Measurements from ENCODE around the gene EFCAB6. TPM values are rescaled to one million over a fixed set of nuclear protein-coding genes. Genes with fewer than 3 reads are reported as not detected.
A peak's percentile ranks its signal among the peaks of the same experiment; 100 is the strongest.

Gene EFCAB6
- total and polyA plus RNA-seq, 5 donors from 2014 or later = 0.18 to 0.77 (median 0.30) TPM; not detected in 2

DNA sequence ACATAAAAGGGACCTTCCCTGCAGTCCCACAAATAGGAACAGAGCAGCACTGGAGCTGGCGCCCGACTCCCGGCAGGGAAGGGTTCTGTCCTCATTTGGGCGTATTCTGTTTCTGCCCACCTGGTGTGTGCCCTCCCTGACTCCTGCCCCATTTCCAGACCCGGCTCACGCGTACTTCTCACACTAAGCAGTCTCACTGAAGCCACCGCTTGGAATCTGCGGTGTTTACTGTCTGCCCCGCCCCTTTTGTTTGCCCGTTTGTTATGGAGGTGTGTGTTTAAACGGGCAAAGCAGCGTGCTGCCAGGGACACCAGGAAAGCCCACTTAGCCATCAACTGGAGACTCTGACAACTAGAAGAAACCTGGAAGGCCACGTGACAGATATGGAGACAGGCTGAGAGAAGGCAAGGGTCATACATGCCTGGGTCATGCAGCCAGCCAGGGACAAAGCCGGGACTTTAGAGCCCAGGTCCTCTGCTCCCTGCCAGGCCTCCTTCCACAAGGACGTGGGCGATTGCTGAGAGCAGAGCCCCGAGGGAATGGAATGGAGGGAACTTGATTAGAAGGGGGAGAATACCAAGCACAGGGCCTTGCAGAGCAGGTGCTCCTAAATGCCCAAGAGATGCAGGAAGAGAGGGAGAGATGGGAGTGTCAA, 8.7 kb upstream of the EFCAB6 start:
- H3K27me3 Mint-ChIP-seq = no peaks in the 10 kb centered on the region

DNA sequence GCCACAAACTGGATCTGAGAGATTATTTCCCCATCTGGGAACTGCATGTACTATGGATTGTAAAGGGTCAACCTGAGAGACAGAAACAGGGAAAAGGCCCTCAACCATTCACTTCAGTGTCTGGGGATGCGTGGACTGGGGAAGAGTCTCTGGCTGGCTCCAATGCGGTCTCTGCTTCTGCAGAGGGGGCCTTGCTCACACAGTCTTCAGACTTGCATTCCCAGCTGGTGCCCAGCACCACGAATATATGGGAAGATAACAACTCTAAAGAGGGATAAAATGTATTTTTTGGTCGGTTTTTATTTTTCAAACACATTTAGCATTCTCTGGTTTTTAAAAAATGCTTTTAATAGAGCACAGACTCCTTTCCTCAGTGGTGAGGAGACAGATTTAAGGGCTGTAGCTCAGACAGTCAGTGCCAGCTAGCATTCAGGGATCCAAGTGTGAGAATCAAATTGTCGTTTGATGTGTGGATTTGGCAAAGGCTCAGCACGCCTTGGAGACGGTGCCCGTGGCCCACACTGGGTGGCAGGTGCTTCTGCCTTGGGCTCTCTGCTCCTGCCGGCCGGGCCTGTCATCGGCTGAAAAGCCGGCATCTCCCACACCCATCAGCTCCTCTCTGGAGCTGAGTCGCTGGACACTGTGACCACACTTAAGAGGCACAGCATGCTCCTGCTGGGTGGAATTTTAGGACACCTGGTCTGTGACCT, 8.0 kb upstream of the EFCAB6 start:
- no peak overlapping the region for H3K27ac ChIP-seq (ENCODE audit: insufficient read depth, low read length, poor library complexity, severe bottlenecking)
- H3K9me3 ChIP-seq (ENCODE audit: control insufficient read depth in 2 of 2, low read length in 2 of 2) = no peaks in the 10 kb centered on the region
- Mint-ChIP-seq H3K9me3 (no peaks in the 10 kb centered on the region), H3K27ac (no peak overlapping the region), H3K27me3 (no peaks in the 10 kb centered on the region), H3K4me1 (peaks cover 0 to 2% (median 0%) of the 10 kb centered on the region in 4 donors), H3K4me3 (no peak overlapping the region), H3K36me3 (peaks cover 4% of the 10 kb centered on the region)
- H3K36me3 ChIP-seq (ENCODE audit: control insufficient read depth, insufficient read depth, low read length) = no peaks in the 10 kb centered on the region
- ATAC-seq (ENCODE audit: low read depth in 2 of 2) (no peak), DNase-seq (no peak)
- H3K4me3 ChIP-seq (ENCODE audit: low read depth, low read length) = no peak overlapping the region
- H3K27me3 ChIP-seq (ENCODE audit: control insufficient read depth, insufficient read depth, low read length) = no peaks in the 10 kb centered on the region
- H3K4me1 ChIP-seq (ENCODE audit: control insufficient read depth, insufficient read depth, low read length, poor library complexity, severe bottlenecking) = no peaks in the 10 kb centered on the region

More for the DNA sequence above, 8.7 kb upstream of the EFCAB6 start:
- H3K9me3 Mint-ChIP-seq = no peaks in the 10 kb centered on the region
- Histone ChIP-seq H3K27ac (ENCODE audit: insufficient read depth, low read length, poor library complexity, severe bottlenecking) (no peak overlapping the region), H3K4me1 (ENCODE audit: control insufficient read depth, insufficient read depth, low read length, poor library complexity, severe bottlenecking) (no peaks in the 10 kb centered on the region), H3K4me3 (ENCODE audit: low read depth, low read length) (no peak overlapping the region), H3K27me3 (ENCODE audit: control insufficient read depth, insufficient read depth, low read length) (no peaks in the 10 kb centered on the region), H3K9me3 (ENCODE audit: control insufficient read depth in 2 of 2, low read length in 2 of 2) (no peaks in the 10 kb centered on the region), H3K36me3 (ENCODE audit: control insufficient read depth, insufficient read depth, low read length) (no peaks in the 10 kb centered on the region)
- ATAC-seq (ENCODE audit: low read depth in 2 of 2) (no peak), DNase-seq (no peak)
- no peak overlapping the region for H3K4me3 Mint-ChIP-seq
- H3K36me3 Mint-ChIP-seq = no peaks in the 10 kb centered on the region
- H3K27ac Mint-ChIP-seq = no peak overlapping the region
- no peaks in the 10 kb centered on the region for H3K4me1 Mint-ChIP-seq

DNA sequence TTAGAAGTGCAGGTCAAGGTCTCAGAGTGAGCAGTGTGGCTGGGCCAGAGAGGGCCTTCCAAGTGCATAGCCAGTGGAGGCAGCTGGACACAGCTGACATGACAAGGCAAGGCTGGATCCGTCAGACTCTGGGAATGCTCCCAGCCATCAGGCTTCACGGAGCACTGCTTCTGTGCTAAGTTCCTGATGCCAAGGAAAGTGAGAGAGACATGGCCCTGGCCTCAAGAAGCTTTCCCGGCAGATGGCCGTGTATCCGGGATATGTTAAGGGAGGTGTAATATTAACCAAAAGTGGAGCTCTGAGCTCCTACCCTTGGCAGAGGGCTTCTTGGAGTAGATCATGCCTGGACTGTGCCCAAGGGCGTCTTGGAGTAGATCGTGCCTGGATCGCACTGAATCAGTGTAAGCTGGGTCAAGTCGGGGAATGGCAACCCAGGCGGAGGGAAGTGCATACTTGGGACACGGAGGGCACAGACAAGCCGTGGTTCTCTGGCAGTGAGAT, 7.4 kb upstream of the EFCAB6 start:
- no peak overlapping the region for H3K4me3 Mint-ChIP-seq
- no peak overlapping the region for H3K27ac Mint-ChIP-seq

DNA sequence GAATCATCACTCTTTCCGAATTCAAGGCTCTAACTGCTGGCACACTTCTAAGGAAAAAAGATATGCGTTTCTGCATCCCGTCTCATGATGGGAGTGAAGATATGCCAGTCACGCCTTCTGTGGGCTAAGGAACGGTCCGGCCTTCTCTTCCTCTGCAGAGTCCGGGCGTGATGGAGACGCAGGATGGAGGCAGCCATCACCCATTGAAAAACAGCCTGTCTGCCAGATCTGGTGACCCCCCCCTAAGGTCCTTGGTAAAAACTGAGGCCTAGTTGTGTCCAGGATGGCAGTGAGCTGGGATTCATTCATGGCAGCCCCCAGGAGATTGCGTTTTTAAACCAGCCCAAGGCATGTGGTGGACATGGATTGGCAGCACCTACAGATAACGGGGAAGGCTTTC, 6.9 kb upstream of the EFCAB6 start:
- Histone ChIP-seq H3K4me1 (ENCODE audit: control insufficient read depth, insufficient read depth, low read length, poor library complexity, severe bottlenecking) (no peaks in the 10 kb centered on the region), H3K36me3 (ENCODE audit: control insufficient read depth, insufficient read depth, low read length) (no peaks in the 10 kb centered on the region), H3K27me3 (ENCODE audit: control insufficient read depth, insufficient read depth, low read length) (no peaks in the 10 kb centered on the region), H3K27ac (ENCODE audit: insufficient read depth, low read length, poor library complexity, severe bottlenecking) (no peak overlapping the region), H3K4me3 (ENCODE audit: low read depth, low read length) (no peak overlapping the region), H3K9me3 (ENCODE audit: control insufficient read depth in 2 of 2, low read length in 2 of 2) (no peaks in the 10 kb centered on the region)
- Mint-ChIP-seq H3K9me3 (no peaks in the 10 kb centered on the region), H3K36me3 (peaks cover 11% of the 10 kb centered on the region), H3K4me1 (peaks cover 0 to 9% (median 3%) of the 10 kb centered on the region in 4 donors), H3K27ac (no peak overlapping the region), H3K27me3 (no peaks in the 10 kb centered on the region), H3K4me3 (no peak overlapping the region)
- ATAC-seq (ENCODE audit: low read depth in 2 of 2) = no peak
- DNase-seq = no peak

More for the DNA sequence above, 7.4 kb upstream of the EFCAB6 start:
- ATAC-seq (ENCODE audit: low read depth in 2 of 2) = no peak
- Mint-ChIP-seq H3K36me3 (peaks cover 7% of the 10 kb centered on the region), H3K4me1 (peaks cover 0 to 4% (median 1%) of the 10 kb centered on the region in 4 donors), H3K27me3 (no peaks in the 10 kb centered on the region), H3K9me3 (no peaks in the 10 kb centered on the region)
- H3K4me1 ChIP-seq (ENCODE audit: control insufficient read depth, insufficient read depth, low read length, poor library complexity, severe bottlenecking) = no peaks in the 10 kb centered on the region
- H3K9me3 ChIP-seq (ENCODE audit: control insufficient read depth in 2 of 2, low read length in 2 of 2) = no peaks in the 10 kb centered on the region
- H3K4me3 ChIP-seq (ENCODE audit: low read depth, low read length) = no peak overlapping the region
- no peak for DNase-seq
- H3K27me3 ChIP-seq (ENCODE audit: control insufficient read depth, insufficient read depth, low read length) = no peaks in the 10 kb centered on the region
- H3K36me3 ChIP-seq (ENCODE audit: control insufficient read depth, insufficient read depth, low read length) = no peaks in the 10 kb centered on the region
- no peak overlapping the region for H3K27ac ChIP-seq (ENCODE audit: insufficient read depth, low read length, poor library complexity, severe bottlenecking)

DNA sequence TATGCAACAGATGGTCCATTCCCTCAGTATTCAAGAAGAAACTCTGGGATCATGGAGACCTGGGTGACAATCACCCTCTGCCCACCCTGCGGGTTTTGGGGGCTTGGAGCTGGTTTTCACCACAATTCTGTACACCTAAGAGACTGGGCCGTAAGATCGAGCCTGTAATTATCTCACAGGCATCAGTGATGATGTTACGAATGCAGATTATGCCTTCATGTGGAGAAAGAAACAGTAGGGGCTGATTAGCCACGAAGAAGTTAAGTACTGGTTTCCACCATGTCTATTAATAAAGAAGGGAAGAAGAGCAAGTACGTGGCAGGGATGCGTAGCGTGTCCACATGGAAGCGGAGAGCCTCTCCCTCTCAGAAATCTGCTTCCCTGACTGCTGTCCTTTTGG, 5.3 kb upstream of the EFCAB6 start:
- peaks cover 12% of the 10 kb centered on the region for H3K4me1 ChIP-seq (ENCODE audit: control insufficient read depth, insufficient read depth, low read length, poor library complexity, severe bottlenecking)
- H3K27ac ChIP-seq (ENCODE audit: insufficient read depth, low read length, poor library complexity, severe bottlenecking) = no peak overlapping the region
- H3K27me3 ChIP-seq (ENCODE audit: control insufficient read depth, insufficient read depth, low read length) = no peaks in the 10 kb centered on the region
- no peak for ATAC-seq (ENCODE audit: low read depth in 2 of 2)
- no peaks in the 10 kb centered on the region for H3K27me3 Mint-ChIP-seq
- no peak overlapping the region for H3K27ac Mint-ChIP-seq
- no peaks in the 10 kb centered on the region for H3K36me3 ChIP-seq (ENCODE audit: control insufficient read depth, insufficient read depth, low read length)
- H3K9me3 ChIP-seq (ENCODE audit: control insufficient read depth in 2 of 2, low read length in 2 of 2) = no peaks in the 10 kb centered on the region
- no peak overlapping the region for H3K4me3 ChIP-seq (ENCODE audit: low read depth, low read length)
- DNase-seq = no peak
- peaks cover 5 to 23% (median 12%) of the 10 kb centered on the region in 4 donors for H3K4me1 Mint-ChIP-seq
- H3K9me3 Mint-ChIP-seq = no peaks in the 10 kb centered on the region
- no peak overlapping the region for H3K4me3 Mint-ChIP-seq
- H3K36me3 Mint-ChIP-seq = peaks cover 11% of the 10 kb centered on the region

DNA sequence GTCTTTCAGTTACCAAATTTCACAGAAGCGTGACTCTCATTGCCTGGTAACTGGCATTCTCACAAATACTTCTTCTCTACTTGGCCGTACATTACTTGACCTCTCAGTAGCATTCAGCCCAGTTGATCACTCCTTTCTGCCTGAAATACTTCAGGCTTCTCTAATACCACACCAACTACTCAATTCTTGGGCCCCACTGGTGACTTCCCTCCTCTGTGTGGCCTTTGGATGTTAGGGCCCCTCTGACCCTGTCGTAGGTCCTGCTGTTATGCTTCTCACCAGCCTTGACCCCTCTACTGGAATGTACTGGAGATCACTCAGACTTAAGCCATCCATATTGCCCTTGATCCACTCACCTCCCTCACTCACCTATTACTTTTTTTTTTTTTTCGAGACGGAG, 2.2 kb upstream of the EFCAB6 start:
- Mint-ChIP-seq H3K27ac (peak overlapping the region in 2 of 3 donors; percentile 61 to 66), H3K36me3 (peaks cover 11% of the 10 kb centered on the region), H3K27me3 (no peaks in the 10 kb centered on the region), H3K4me1 (peaks cover 5 to 40% (median 24%) of the 10 kb centered on the region in 4 donors), H3K4me3 (peak overlapping the region; percentile 33 to 96 (median 68)), H3K9me3 (no peaks in the 10 kb centered on the region)
- ATAC-seq (ENCODE audit: low read depth in 2 of 2) (no peak), DNase-seq (no peak)
- Histone ChIP-seq H3K9me3 (ENCODE audit: control insufficient read depth in 2 of 2, low read length in 2 of 2) (no peaks in the 10 kb centered on the region), H3K27ac (ENCODE audit: insufficient read depth, low read length, poor library complexity, severe bottlenecking) (no peak overlapping the region), H3K4me1 (ENCODE audit: control insufficient read depth, insufficient read depth, low read length, poor library complexity, severe bottlenecking) (peaks cover 18% of the 10 kb centered on the region), H3K4me3 (ENCODE audit: low read depth, low read length) (no peak overlapping the region), H3K27me3 (ENCODE audit: control insufficient read depth, insufficient read depth, low read length) (peaks cover 2% of the 10 kb centered on the region), H3K36me3 (ENCODE audit: control insufficient read depth, insufficient read depth, low read length) (no peaks in the 10 kb centered on the region)

DNA sequence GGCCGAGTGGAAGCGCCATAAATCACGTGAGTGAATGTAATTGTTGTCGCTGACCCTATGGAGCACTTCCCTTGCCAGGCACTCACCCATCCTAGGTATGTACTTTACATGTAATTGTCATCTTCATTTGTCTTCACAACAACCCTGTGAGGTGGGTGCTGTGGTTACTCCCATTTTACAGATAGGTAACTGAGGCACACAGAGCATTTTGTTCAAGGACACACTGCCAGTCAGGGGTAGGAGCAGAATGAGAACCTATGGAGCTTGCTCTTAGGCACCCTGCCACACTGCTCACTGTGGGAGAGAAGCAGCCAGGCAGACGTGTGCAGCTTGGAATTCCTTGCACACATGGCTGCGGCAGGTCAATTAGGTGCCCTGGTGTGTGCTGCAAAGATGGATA, 785 bp upstream of the EFCAB6 start:
- no peak for DNase-seq
- no peaks in the 10 kb centered on the region for H3K9me3 Mint-ChIP-seq

More for the DNA sequence above, 785 bp upstream of the EFCAB6 start:
- Histone ChIP-seq H3K9me3 (ENCODE audit: control insufficient read depth in 2 of 2, low read length in 2 of 2) (no peaks in the 10 kb centered on the region), H3K36me3 (ENCODE audit: control insufficient read depth, insufficient read depth, low read length) (no peaks in the 10 kb centered on the region), H3K27me3 (ENCODE audit: control insufficient read depth, insufficient read depth, low read length) (peaks cover 2% of the 10 kb centered on the region), H3K4me3 (ENCODE audit: low read depth, low read length) (peak overlapping the region; percentile 87), H3K27ac (ENCODE audit: insufficient read depth, low read length, poor library complexity, severe bottlenecking) (peak overlapping the region; percentile 75), H3K4me1 (ENCODE audit: control insufficient read depth, insufficient read depth, low read length, poor library complexity, severe bottlenecking) (peaks cover 18% of the 10 kb centered on the region)
- peak overlapping the region; percentile 93 to 96 (median 94) for H3K4me3 Mint-ChIP-seq
- H3K36me3 Mint-ChIP-seq = peaks cover 11% of the 10 kb centered on the region
- peak overlapping the region; percentile 92 to 95 (median 93) for H3K27ac Mint-ChIP-seq
- no peaks in the 10 kb centered on the region for H3K27me3 Mint-ChIP-seq
- no peak for ATAC-seq (ENCODE audit: low read depth in 2 of 2)
- peaks cover 5 to 40% (median 24%) of the 10 kb centered on the region in 4 donors for H3K4me1 Mint-ChIP-seq

All from CD4-positive, CD25-positive, alpha-beta regulatory T cell (primary cell).